ENCODE data around the gene CES5A.
"Not testable (repeated sequence)": the region's sequence is repeated elsewhere in the genome, so short reads cannot be mapped to it uniquely, and the experiment has no call there.

CES5A gene

DNA sequence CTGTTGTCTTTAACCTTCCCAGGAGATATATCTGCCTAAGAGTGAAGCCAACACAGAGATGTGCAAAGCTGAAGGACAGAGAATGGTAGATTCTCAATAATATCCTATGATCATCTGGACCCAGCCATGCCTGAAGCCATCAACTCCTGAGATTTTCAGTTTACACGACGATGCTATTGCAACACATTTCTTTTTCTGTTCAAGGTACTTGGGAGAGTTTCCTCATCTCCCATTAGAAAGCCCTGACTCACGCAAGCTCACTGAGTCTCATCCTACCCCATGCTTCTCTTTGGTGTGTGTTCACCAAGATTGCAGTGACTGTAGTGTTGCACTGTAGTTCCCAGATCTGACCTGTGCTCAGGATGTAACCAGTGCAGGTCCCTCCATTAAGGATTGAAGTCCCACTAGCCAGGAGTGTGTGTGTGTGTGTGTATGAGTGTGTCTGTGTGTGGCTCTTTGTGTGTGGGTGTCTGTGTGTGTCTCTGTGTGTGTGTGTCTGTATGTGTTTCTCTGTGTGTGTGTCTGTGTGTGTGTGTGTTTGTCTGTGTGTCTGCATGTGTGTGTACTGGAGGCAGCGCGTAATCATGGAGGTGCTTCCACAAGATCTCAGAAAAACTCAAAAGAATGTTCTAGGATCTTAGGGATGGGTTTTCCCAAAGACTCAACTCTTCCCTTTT, 57.8 kb downstream of the CES5A start:
- no peaks in the 10 kb centered on the region for H3K36me3 ChIP-seq (ENCODE audit: control insufficient read depth, insufficient read depth, low read length)
- no peaks in the 10 kb centered on the region for H3K4me1 ChIP-seq (ENCODE audit: control insufficient read depth, insufficient read depth, low read length)
- no peak overlapping the region for H3K4me3 ChIP-seq (ENCODE audit: insufficient read depth, low read depth, low read length)
- no peak overlapping the region for H3K27ac ChIP-seq (ENCODE audit: insufficient read depth, low read depth, low read length, poor library complexity, severe bottlenecking)
- no peaks in the 10 kb centered on the region for H3K27me3 ChIP-seq (ENCODE audit: control insufficient read depth, insufficient read depth, low read length, poor library complexity, severe bottlenecking)
- no peaks in the 10 kb centered on the region for H3K9me3 ChIP-seq (ENCODE audit: control insufficient read depth, low read length)
- WGBS, 2 experiments: 93 to 94% methylated on average over 5 of the region's 5 CpGs

DNA sequence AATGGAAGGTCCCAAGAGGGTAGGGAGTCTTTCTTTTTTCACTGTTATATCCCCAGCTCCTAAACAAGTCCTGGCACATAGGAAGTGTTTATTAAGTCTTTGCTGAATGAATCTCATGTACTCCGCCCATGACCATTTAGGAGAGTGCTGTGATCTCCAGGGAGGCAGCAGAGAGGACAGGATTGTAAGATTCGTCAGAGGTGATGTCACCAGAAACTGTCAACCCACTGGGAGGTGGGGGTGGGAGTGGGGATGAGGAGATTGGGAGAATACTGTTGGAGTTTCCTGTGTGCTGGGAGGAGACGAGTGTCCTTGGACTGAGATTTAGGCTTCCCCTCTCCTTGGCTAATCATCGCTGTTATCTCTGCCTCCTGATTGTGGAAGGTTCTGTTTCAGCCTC, 59.0 kb downstream of the CES5A start:
- not testable (repeated sequence) for H3K4me1 ChIP-seq (ENCODE audit: control insufficient read depth, insufficient read depth, low read length); H3K9me3 ChIP-seq (ENCODE audit: control insufficient read depth, low read length); H3K36me3 ChIP-seq (ENCODE audit: control insufficient read depth, insufficient read depth, low read length); H3K4me3 ChIP-seq (ENCODE audit: insufficient read depth, low read depth, low read length); H3K27me3 ChIP-seq (ENCODE audit: control insufficient read depth, insufficient read depth, low read length, poor library complexity, severe bottlenecking); H3K27ac ChIP-seq (ENCODE audit: insufficient read depth, low read depth, low read length, poor library complexity, severe bottlenecking)
- WGBS, 2 experiments: 79 to 81% methylated on average over 4 of the region's 4 CpGs

DNA sequence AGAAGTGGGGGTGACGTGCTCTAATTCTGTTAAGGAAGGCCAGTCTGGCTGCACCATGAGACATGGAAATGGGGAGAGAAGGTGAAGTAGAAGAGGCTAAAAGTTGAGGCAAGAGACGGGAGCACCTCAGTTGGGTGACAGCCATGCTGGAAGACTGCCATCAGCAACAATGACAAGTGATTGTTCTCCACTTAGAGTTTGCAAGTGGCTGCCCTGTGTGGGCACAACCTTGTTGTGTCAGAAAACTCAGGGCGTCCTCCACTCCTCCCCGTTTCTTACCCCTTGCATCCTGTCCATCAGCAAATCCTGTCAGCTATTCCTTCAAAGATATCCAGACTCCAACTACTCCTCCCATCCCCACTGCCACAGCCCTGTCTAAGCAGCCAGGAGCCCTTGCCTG, 59.9 kb downstream of the CES5A start:
- Histone ChIP-seq H3K9me3 (ENCODE audit: control insufficient read depth, low read length) (no peaks in the 10 kb centered on the region), H3K4me3 (ENCODE audit: insufficient read depth, low read depth, low read length) (no peak overlapping the region), H3K4me1 (ENCODE audit: control insufficient read depth, insufficient read depth, low read length) (no peaks in the 10 kb centered on the region), H3K27ac (ENCODE audit: insufficient read depth, low read depth, low read length, poor library complexity, severe bottlenecking) (no peak overlapping the region), H3K36me3 (ENCODE audit: control insufficient read depth, insufficient read depth, low read length) (no peaks in the 10 kb centered on the region), H3K27me3 (ENCODE audit: control insufficient read depth, insufficient read depth, low read length, poor library complexity, severe bottlenecking) (no peaks in the 10 kb centered on the region)
- WGBS, 2 experiments: 92 to 93% methylated on average over 4 of the region's 4 CpGs

DNA sequence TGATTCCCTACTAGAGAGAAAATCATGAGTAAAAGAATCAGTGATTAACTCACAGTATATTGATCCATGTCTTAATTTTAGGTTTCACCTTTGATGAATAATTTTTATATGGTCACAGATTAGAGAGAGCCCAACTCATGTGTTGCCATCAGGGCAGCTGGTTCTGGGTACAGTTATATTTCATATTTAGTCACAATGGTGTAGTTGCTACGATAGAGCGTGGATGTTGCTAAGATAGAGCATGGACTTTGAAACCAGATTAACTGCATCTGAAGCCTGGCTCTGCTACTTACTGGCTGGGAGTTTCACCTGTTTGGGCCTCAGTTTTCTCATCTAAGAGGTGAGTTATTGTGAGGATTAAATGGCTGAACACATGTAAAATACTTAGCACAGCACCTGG, 61.0 kb downstream of the CES5A start:
- H3K27ac ChIP-seq (ENCODE audit: insufficient read depth, low read depth, low read length, poor library complexity, severe bottlenecking); H3K9me3 ChIP-seq (ENCODE audit: control insufficient read depth, low read length); H3K36me3 ChIP-seq (ENCODE audit: control insufficient read depth, insufficient read depth, low read length); H3K27me3 ChIP-seq (ENCODE audit: control insufficient read depth, insufficient read depth, low read length, poor library complexity, severe bottlenecking); H3K4me3 ChIP-seq (ENCODE audit: insufficient read depth, low read depth, low read length); H3K4me1 ChIP-seq (ENCODE audit: control insufficient read depth, insufficient read depth, low read length): not testable (repeated sequence)
- 93 to 99% methylated on average over 2 of the region's 2 CpGs for WGBS, 2 experiments

DNA sequence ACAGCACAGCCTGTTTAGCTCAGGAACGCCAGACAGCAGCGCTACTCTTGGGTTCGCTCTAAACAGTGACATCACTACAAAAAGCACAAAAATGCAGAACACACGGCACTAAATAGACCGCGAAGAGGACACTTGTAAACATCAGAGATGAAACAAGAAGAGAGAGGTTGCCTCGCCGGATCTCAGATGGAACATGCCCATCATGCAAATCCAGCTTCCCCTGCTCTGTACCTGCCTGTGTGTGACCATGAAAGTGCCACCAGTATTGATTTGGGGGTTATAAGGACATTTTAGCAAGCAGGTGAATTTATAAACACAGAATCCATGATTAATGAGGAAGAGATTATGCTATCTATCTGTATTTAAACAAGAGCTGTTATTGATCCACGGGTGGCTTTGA, 61.4 kb downstream of the CES5A start:
- not testable (repeated sequence) for H3K27me3 ChIP-seq (ENCODE audit: control insufficient read depth, insufficient read depth, low read length, poor library complexity, severe bottlenecking); H3K4me3 ChIP-seq (ENCODE audit: insufficient read depth, low read depth, low read length); H3K36me3 ChIP-seq (ENCODE audit: control insufficient read depth, insufficient read depth, low read length); H3K4me1 ChIP-seq (ENCODE audit: control insufficient read depth, insufficient read depth, low read length); H3K27ac ChIP-seq (ENCODE audit: insufficient read depth, low read depth, low read length, poor library complexity, severe bottlenecking); H3K9me3 ChIP-seq (ENCODE audit: control insufficient read depth, low read length)
- 91% methylated on average over 6 to 8 of the region's 9 CpGs for WGBS, 2 experiments

DNA sequence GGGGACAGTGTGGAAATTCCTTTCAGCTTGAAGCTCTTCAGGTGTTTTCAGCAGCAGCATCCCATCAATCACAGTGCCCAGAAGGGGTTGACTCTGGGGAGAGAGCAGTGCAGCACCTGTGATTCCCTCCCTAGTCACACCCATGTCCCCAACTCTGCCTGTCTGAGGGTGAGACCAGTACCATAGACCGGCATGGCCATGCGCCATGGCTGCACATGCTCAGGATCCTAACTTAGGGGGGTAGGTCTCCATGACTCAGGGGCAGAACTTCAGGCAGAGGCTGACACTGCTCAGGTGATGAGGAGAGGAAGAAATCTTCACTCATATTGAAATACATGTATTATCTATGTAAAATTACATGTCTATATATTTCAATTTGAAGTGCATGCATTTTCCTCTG, 62.2 kb downstream of the CES5A start:
- Histone ChIP-seq H3K36me3 (ENCODE audit: control insufficient read depth, insufficient read depth, low read length) (no peaks in the 10 kb centered on the region), H3K27ac (ENCODE audit: insufficient read depth, low read depth, low read length, poor library complexity, severe bottlenecking) (no peak overlapping the region), H3K4me3 (ENCODE audit: insufficient read depth, low read depth, low read length) (no peak overlapping the region), H3K27me3 (ENCODE audit: control insufficient read depth, insufficient read depth, low read length, poor library complexity, severe bottlenecking) (no peaks in the 10 kb centered on the region), H3K4me1 (ENCODE audit: control insufficient read depth, insufficient read depth, low read length) (no peaks in the 10 kb centered on the region), H3K9me3 (ENCODE audit: control insufficient read depth, low read length) (no peaks in the 10 kb centered on the region)
- 71 to 77% methylated on average over 2 of the region's 2 CpGs for WGBS, 2 experiments

DNA sequence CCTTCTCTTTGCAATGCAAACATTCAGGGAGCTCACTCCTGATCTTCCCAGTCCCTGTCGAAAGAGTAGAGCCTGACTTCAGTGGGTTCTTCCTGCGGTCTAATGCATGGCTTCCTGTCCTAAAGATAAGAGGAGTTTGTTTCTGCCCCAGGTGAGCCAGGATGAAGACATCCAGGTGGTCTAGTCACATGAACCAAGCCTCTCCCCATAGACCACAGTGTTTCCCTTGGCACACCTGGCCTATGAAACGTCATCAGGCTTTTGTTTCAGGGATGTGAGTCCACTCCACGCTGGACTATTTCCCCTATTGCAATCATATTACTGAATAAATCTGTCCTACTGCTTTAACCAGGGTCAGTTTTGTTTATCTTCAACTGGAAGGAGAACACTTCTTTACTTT, 63.4 kb downstream of the CES5A start:
- no peak overlapping the region for H3K27ac ChIP-seq (ENCODE audit: insufficient read depth, low read depth, low read length, poor library complexity, severe bottlenecking)

DNA sequence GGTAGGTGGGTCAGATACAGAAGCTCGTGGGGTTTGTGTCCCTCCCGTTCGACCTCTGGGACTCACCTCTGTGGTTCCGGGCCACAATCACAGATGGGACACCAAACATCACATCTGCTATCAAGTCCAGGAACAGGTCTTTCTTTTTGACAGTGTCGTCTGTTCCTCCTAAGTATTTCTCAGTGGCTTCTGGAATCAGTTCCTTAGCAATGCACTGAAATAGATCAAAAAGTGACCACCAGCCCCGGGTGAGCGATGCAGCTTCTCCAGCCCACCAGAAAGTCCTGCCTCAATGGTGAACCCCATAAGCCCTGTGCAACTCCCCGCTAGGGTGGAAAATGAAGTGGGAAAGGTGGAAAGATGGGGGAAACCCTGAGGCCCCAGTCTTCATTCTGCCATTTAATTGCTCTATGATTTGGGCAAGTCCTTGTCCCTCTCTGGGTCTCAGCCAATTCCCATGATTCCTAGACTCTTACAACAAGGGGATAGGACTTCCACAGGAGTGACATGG, 64.7 kb downstream of the CES5A start:
- Histone ChIP-seq H3K4me1 (ENCODE audit: control insufficient read depth, insufficient read depth, low read length) (no peaks in the 10 kb centered on the region), H3K36me3 (ENCODE audit: control insufficient read depth, insufficient read depth, low read length) (no peaks in the 10 kb centered on the region), H3K4me3 (ENCODE audit: insufficient read depth, low read depth, low read length) (no peak overlapping the region), H3K27me3 (ENCODE audit: control insufficient read depth, insufficient read depth, low read length, poor library complexity, severe bottlenecking) (no peaks in the 10 kb centered on the region), H3K9me3 (ENCODE audit: control insufficient read depth, low read length) (no peaks in the 10 kb centered on the region), H3K27ac (ENCODE audit: insufficient read depth, low read depth, low read length, poor library complexity, severe bottlenecking) (no peak overlapping the region)
- 88 to 92% methylated on average over 8 of the region's 8 CpGs for WGBS, 2 experiments

More for the DNA sequence above, 63.4 kb downstream of the CES5A start:
- no peaks in the 10 kb centered on the region for H3K27me3 ChIP-seq (ENCODE audit: control insufficient read depth, insufficient read depth, low read length, poor library complexity, severe bottlenecking)
- H3K4me1 ChIP-seq (ENCODE audit: control insufficient read depth, insufficient read depth, low read length): no peaks in the 10 kb centered on the region
- 87 to 89% methylated on average over 4 of the region's 4 CpGs for WGBS, 2 experiments
- no peaks in the 10 kb centered on the region for H3K9me3 ChIP-seq (ENCODE audit: control insufficient read depth, low read length)
- H3K36me3 ChIP-seq (ENCODE audit: control insufficient read depth, insufficient read depth, low read length): no peaks in the 10 kb centered on the region
- H3K4me3 ChIP-seq (ENCODE audit: insufficient read depth, low read depth, low read length): no peak overlapping the region

DNA sequence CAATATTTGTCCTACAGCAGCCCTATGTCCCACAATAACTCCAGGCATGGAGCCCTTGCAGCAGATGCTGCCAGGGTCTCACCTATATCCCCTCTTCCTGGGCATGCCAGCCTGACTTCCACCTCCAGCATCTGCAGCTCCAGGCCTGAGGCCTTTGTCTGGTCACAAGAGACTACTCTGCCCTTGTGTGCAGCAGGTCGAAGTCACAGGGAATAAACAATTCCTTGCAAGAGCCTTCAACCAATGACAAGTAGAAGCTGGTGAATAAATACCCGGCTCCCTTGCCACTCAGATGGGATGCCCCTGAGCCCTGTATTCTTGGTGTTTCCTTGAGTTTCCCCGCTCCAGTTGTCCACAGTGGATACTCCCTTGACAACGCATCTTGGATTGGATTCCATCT, 65.3 kb downstream of the CES5A start:
- Histone ChIP-seq H3K36me3 (ENCODE audit: control insufficient read depth, insufficient read depth, low read length) (no peaks in the 10 kb centered on the region), H3K4me1 (ENCODE audit: control insufficient read depth, insufficient read depth, low read length) (no peaks in the 10 kb centered on the region), H3K27me3 (ENCODE audit: control insufficient read depth, insufficient read depth, low read length, poor library complexity, severe bottlenecking) (no peaks in the 10 kb centered on the region), H3K27ac (ENCODE audit: insufficient read depth, low read depth, low read length, poor library complexity, severe bottlenecking) (no peak overlapping the region), H3K4me3 (ENCODE audit: insufficient read depth, low read depth, low read length) (no peak overlapping the region), H3K9me3 (ENCODE audit: control insufficient read depth, low read length) (no peaks in the 10 kb centered on the region)
- WGBS, 2 experiments: 90 to 91% methylated on average over 4 of the region's 4 CpGs

DNA sequence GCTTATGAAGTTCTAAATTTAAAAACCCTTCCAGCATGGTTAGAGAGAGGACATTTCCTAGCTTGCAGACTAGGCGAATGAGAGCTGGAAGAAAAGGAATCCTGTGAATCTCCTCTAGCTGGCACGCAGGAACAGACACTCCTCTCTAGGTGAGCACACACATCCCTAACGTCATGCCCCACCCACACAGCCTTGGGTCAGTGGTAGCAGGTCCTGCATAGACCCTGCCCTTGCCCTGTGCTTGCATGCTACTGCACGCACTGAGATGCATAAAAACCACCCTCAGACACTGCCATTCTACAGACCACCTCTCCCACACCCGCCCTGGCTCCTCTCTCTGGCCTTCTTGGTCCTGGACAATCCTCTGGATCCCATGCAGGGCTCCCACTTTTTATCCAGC, 65.8 kb downstream of the CES5A start:
- 69% methylated on average over 5 of the region's 5 CpGs for WGBS, 2 experiments
- H3K4me1 ChIP-seq (ENCODE audit: control insufficient read depth, insufficient read depth, low read length): no peaks in the 10 kb centered on the region
- no peaks in the 10 kb centered on the region for H3K27me3 ChIP-seq (ENCODE audit: control insufficient read depth, insufficient read depth, low read length, poor library complexity, severe bottlenecking)

DNA sequence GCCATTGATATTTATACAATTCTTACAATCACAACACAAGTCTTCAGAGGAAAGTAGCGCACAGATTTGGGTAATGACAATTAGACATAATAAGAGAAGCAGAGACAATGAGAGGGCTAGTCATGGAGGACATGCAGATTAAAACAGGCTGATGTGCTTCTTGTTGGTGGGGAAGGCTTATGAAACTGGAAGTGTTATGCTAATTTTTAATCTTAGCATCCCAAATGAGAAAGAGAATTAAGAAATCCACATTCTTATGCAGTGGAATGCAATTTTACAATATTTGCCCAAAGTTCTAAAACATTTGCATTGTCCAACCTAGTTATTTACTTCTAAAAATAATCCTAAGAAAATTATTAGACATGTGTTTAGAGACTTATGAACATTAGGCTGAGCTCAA, 66.9 kb downstream of the CES5A start:
- H3K4me1 ChIP-seq (ENCODE audit: control insufficient read depth, insufficient read depth, low read length); H3K4me3 ChIP-seq (ENCODE audit: insufficient read depth, low read depth, low read length); H3K27me3 ChIP-seq (ENCODE audit: control insufficient read depth, insufficient read depth, low read length, poor library complexity, severe bottlenecking); H3K27ac ChIP-seq (ENCODE audit: insufficient read depth, low read depth, low read length, poor library complexity, severe bottlenecking); H3K36me3 ChIP-seq (ENCODE audit: control insufficient read depth, insufficient read depth, low read length); H3K9me3 ChIP-seq (ENCODE audit: control insufficient read depth, low read length): not testable (repeated sequence)
- WGBS, 2 experiments: no CpG with 5 or more reads among the region's 1 CpG

More for the DNA sequence above, 65.8 kb downstream of the CES5A start:
- Histone ChIP-seq H3K4me3 (ENCODE audit: insufficient read depth, low read depth, low read length) (no peak overlapping the region), H3K27ac (ENCODE audit: insufficient read depth, low read depth, low read length, poor library complexity, severe bottlenecking) (no peak overlapping the region), H3K9me3 (ENCODE audit: control insufficient read depth, low read length) (no peaks in the 10 kb centered on the region), H3K36me3 (ENCODE audit: control insufficient read depth, insufficient read depth, low read length) (no peaks in the 10 kb centered on the region)

Data from ectodermal cell (in vitro differentiated cells).